Measurements from ENCODE around the gene MFN2. TPM values are rescaled to one million over a fixed set of nuclear protein-coding genes. Genes with fewer than 3 reads are reported as not detected.
"Not testable (repeated sequence)": the region's sequence is repeated elsewhere in the genome, so short reads cannot be mapped to it uniquely, and the experiment has no call there.

MFN2 gene
- total RNA-seq, 1 donor from 2014 or later: 61.9 TPM

DNA sequence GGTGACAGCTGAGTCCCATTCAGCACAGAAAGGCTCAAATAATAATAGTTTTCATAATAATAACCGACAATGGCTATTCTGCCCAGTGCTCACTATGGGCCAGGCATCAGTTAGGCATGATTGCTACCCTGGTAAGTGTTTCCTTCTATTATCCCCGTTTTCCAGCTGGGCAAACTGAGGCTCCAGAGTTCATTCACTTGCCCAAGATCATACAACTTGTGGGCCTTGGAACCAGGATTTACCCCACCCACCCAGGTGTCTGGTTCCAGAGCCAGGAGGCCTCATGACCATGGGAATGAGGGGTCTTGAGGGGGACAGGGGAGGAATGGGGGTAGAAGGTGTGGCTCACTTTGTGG, 45.2 kb upstream of the MFN2 start:
- H3K4me3 Mint-ChIP-seq (ENCODE audit: unreplicated experiment): peak overlapping the region; percentile 79
- H3K4me1 Mint-ChIP-seq (ENCODE audit: low read depth, unreplicated experiment): peaks cover 12% of the 10 kb centered on the region
- H3K9me3 Mint-ChIP-seq (ENCODE audit: unreplicated experiment): peaks cover 12% of the 10 kb centered on the region
- DNase-seq: no peak
- TF ChIP-seq, protein P1, sequence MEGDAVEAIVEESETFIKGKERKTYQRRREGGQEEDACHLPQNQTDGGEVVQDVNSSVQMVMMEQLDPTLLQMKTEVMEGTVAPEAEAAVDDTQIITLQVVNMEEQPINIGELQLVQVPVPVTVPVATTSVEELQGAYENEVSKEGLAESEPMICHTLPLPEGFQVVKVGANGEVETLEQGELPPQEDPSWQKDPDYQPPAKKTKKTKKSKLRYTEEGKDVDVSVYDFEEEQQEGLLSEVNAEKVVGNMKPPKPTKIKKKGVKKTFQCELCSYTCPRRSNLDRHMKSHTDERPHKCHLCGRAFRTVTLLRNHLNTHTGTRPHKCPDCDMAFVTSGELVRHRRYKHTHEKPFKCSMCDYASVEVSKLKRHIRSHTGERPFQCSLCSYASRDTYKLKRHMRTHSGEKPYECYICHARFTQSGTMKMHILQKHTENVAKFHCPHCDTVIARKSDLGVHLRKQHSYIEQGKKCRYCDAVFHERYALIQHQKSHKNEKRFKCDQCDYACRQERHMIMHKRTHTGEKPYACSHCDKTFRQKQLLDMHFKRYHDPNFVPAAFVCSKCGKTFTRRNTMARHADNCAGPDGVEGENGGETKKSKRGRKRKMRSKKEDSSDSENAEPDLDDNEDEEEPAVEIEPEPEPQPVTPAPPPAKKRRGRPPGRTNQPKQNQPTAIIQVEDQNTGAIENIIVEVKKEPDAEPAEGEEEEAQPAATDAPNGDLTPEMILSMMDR (IDR thresholded peaks at IDR 0.05; ENCODE audit: partially characterized antibody, unreplicated experiment): no peak
- peaks cover 9% of the 10 kb centered on the region for H3K27me3 Mint-ChIP-seq (ENCODE audit: unreplicated experiment)
- H3K36me3 Mint-ChIP-seq (ENCODE audit: unreplicated experiment): no peaks in the 10 kb centered on the region
- peak overlapping the region; percentile 68 for H3K27ac Mint-ChIP-seq (ENCODE audit: unreplicated experiment)

- H3K27ac Mint-ChIP-seq (ENCODE audit: unreplicated experiment); H3K36me3 Mint-ChIP-seq (ENCODE audit: unreplicated experiment); DNase-seq; H3K27me3 Mint-ChIP-seq (ENCODE audit: unreplicated experiment): not testable (repeated sequence)
- H3K4me3 Mint-ChIP-seq (ENCODE audit: unreplicated experiment): peak overlapping the region; percentile 30
- peaks cover 14% of the 10 kb centered on the region for H3K9me3 Mint-ChIP-seq (ENCODE audit: unreplicated experiment)
- H3K4me1 Mint-ChIP-seq (ENCODE audit: low read depth, unreplicated experiment): peaks cover 12% of the 10 kb centered on the region
Measured at GRCh38 chr1:11935733-11936132, 44.5 kb upstream of the MFN2 start.

GRCh38 chr1:11938722-11939526, 41.3 kb upstream of the MFN2 start:
- Mint-ChIP-seq H3K36me3 (ENCODE audit: unreplicated experiment) (no peaks in the 10 kb centered on the region), H3K4me1 (ENCODE audit: low read depth, unreplicated experiment) (peaks cover 13% of the 10 kb centered on the region), H3K27ac (ENCODE audit: unreplicated experiment) (peak overlapping the region; percentile 98), H3K27me3 (ENCODE audit: unreplicated experiment) (peaks cover 13% of the 10 kb centered on the region), H3K9me3 (ENCODE audit: unreplicated experiment) (peaks cover 13% of the 10 kb centered on the region), H3K4me3 (ENCODE audit: unreplicated experiment) (peak overlapping the region; percentile 79)
- TF ChIP-seq, protein P1 (IDR thresholded peaks at IDR 0.05; ENCODE audit: partially characterized antibody, unreplicated experiment): no peak
- peak; percentile 91 for DNase-seq

GRCh38 chr1:11939794-11940193, 40.5 kb upstream of the MFN2 start:
- not testable (repeated sequence) for DNase-seq; H3K4me3 Mint-ChIP-seq (ENCODE audit: unreplicated experiment); H3K36me3 Mint-ChIP-seq (ENCODE audit: unreplicated experiment)
- Mint-ChIP-seq H3K9me3 (ENCODE audit: unreplicated experiment) (peaks cover 13% of the 10 kb centered on the region), H3K4me1 (ENCODE audit: low read depth, unreplicated experiment) (peaks cover 14% of the 10 kb centered on the region), H3K27me3 (ENCODE audit: unreplicated experiment) (peaks cover 13% of the 10 kb centered on the region), H3K27ac (ENCODE audit: unreplicated experiment) (peak overlapping the region; percentile 98)

GRCh38 chr1:11940260-11940921, 39.9 kb upstream of the MFN2 start:
- DNase-seq: no peak
- Mint-ChIP-seq H3K27ac (ENCODE audit: unreplicated experiment) (peak overlapping the region; percentile 33), H3K27me3 (ENCODE audit: unreplicated experiment) (peaks cover 13% of the 10 kb centered on the region), H3K4me1 (ENCODE audit: low read depth, unreplicated experiment) (peaks cover 14% of the 10 kb centered on the region), H3K36me3 (ENCODE audit: unreplicated experiment) (no peaks in the 10 kb centered on the region), H3K9me3 (ENCODE audit: unreplicated experiment) (peaks cover 15% of the 10 kb centered on the region), H3K4me3 (ENCODE audit: unreplicated experiment) (no peak overlapping the region)
- TF ChIP-seq, protein P1 (IDR thresholded peaks at IDR 0.05; ENCODE audit: partially characterized antibody, unreplicated experiment): no peak

GRCh38 chr1:11942280-11942679, 38.0 kb upstream of the MFN2 start:
- TF ChIP-seq, protein P1 (IDR thresholded peaks at IDR 0.05; ENCODE audit: partially characterized antibody, unreplicated experiment): no peak
- no peak overlapping the region for H3K4me3 Mint-ChIP-seq (ENCODE audit: unreplicated experiment)

More at GRCh38 chr1:11942280-11942679, 38.0 kb upstream of the MFN2 start:
- Mint-ChIP-seq H3K27ac (ENCODE audit: unreplicated experiment) (no peak overlapping the region), H3K27me3 (ENCODE audit: unreplicated experiment) (peaks cover 13% of the 10 kb centered on the region), H3K4me1 (ENCODE audit: low read depth, unreplicated experiment) (peaks cover 14% of the 10 kb centered on the region), H3K9me3 (ENCODE audit: unreplicated experiment) (peaks cover 16% of the 10 kb centered on the region), H3K36me3 (ENCODE audit: unreplicated experiment) (no peaks in the 10 kb centered on the region)
- DNase-seq: no peak
